Measurements from ENCODE around the gene KIF5A. TPM values are rescaled to one million over a fixed set of nuclear protein-coding genes. Genes with fewer than 3 reads are reported as not detected.

KIF5A gene
- total and polyA plus RNA-seq, 2 of the 4 experiments (the other 2 are of a cell fraction): 0.15 to 0.18 TPM

DNA sequence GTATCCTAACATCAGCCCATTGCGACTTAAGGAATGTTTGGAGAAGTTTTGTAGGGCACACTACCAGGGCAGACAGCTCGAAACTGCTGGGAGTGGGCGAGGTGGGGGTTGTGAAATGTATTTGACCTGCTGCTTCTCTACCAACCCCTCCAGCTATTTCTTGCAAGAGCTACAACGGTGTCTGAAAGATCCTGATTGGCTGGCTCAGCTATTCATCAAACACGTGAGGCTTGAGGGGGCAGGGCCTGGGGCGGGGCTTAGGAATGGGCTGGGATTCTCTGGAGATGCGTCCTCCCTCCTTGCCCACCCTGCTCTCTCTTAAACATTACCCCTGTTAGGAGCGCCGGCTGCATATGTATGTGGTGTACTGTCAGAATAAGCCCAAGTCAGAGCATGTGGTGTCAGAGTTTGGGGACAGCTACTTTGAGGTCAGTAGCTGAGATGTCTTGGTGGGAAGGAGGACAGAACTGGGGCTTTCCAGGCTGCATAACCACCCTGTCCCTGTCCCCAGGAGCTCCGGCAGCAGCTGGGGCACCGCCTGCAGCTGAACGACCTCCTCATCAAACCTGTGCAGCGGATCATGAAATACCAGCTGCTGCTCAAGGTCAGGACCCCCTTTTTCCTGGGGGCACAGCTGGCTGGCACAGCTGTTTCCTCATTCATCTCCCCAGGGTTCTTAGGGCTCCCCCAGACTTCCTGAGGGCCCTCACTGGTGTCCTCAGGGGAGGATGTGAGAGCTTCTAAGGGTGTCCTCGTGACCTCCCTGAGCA is 64.5 kb downstream of the KIF5A start:
- no peaks in the 10 kb centered on the region; the same call in 1 of the 2 replicates for H3K27me3 ChIP-seq (ENCODE audit: control insufficient read depth, insufficient read depth, low read length)

More for the DNA sequence above, 64.5 kb downstream of the KIF5A start:
- H2BK120ac ChIP-seq (ENCODE audit: low read depth, low read length): no peak overlapping the region
- peaks cover 35% of the 10 kb centered on the region for H3K36me3 ChIP-seq (ENCODE audit: control insufficient read depth, insufficient read depth, low read length)
- H4K5ac ChIP-seq (ENCODE audit: low read depth, low read length): no peak overlapping the region
- H2AFZ ChIP-seq (replicated peaks; ENCODE audit: low read length, poor library complexity): no peak overlapping the region
- in situ Hi-C loops (cut with MboI; ENCODE audit: low sequenced_read_pairs): no loop called here
- no peak overlapping the region for H3K9ac ChIP-seq (ENCODE audit: low read depth, low read length)
- H2BK20ac ChIP-seq (ENCODE audit: low read depth, low read length): no peak overlapping the region
- TF ChIP-seq RAD21 (IDR thresholded peaks at IDR 0.05; ENCODE audit: low read length): no peak
- no peak for TF ChIP-seq CHD1 (IDR thresholded peaks at IDR 0.05; ENCODE audit: low read depth, low read length)
- TF ChIP-seq, protein P1, sequence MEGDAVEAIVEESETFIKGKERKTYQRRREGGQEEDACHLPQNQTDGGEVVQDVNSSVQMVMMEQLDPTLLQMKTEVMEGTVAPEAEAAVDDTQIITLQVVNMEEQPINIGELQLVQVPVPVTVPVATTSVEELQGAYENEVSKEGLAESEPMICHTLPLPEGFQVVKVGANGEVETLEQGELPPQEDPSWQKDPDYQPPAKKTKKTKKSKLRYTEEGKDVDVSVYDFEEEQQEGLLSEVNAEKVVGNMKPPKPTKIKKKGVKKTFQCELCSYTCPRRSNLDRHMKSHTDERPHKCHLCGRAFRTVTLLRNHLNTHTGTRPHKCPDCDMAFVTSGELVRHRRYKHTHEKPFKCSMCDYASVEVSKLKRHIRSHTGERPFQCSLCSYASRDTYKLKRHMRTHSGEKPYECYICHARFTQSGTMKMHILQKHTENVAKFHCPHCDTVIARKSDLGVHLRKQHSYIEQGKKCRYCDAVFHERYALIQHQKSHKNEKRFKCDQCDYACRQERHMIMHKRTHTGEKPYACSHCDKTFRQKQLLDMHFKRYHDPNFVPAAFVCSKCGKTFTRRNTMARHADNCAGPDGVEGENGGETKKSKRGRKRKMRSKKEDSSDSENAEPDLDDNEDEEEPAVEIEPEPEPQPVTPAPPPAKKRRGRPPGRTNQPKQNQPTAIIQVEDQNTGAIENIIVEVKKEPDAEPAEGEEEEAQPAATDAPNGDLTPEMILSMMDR (conservative IDR thresholded peaks at IDR 0.05; ENCODE audit: low read depth, low read length): no peak
- no peak for TF ChIP-seq RCOR1 (IDR thresholded peaks at IDR 0.05; ENCODE audit: insufficient replicate concordance, low read length)
- TF ChIP-seq, protein P2, sequence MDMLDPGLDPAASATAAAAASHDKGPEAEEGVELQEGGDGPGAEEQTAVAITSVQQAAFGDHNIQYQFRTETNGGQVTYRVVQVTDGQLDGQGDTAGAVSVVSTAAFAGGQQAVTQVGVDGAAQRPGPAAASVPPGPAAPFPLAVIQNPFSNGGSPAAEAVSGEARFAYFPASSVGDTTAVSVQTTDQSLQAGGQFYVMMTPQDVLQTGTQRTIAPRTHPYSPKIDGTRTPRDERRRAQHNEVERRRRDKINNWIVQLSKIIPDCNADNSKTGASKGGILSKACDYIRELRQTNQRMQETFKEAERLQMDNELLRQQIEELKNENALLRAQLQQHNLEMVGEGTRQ (IDR thresholded peaks at IDR 0.05; ENCODE audit: low read depth, low read length): peak; percentile 72
- no peak for TF ChIP-seq NFE2L2 (IDR thresholded peaks at IDR 0.05; ENCODE audit: low read depth, low read length)
- TF ChIP-seq, protein P3, sequence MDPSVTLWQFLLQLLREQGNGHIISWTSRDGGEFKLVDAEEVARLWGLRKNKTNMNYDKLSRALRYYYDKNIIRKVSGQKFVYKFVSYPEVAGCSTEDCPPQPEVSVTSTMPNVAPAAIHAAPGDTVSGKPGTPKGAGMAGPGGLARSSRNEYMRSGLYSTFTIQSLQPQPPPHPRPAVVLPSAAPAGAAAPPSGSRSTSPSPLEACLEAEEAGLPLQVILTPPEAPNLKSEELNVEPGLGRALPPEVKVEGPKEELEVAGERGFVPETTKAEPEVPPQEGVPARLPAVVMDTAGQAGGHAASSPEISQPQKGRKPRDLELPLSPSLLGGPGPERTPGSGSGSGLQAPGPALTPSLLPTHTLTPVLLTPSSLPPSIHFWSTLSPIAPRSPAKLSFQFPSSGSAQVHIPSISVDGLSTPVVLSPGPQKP (IDR thresholded peaks at IDR 0.05; ENCODE audit: borderline replicate concordance, low read depth, low read length): no peak
- ATAC-seq (ENCODE audit: low read depth) (no peak), DNase-seq (peak; percentile 15)
- H4K91ac ChIP-seq (ENCODE audit: insufficient read depth, low read depth, low read length): no peak overlapping the region
- peaks cover 11% of the 10 kb centered on the region; the same call in 1 of the 2 replicates for H3K9me1 ChIP-seq (ENCODE audit: insufficient read depth, low read length)
- H3K18ac ChIP-seq (ENCODE audit: low read depth, low read length): no peak overlapping the region
- H2AK5ac ChIP-seq (ENCODE audit: low read depth, low read length): no peak overlapping the region
- ChIA-PET CTCF (interaction anchor here (0.8 kb wide), 1 partner anchor 18 kb away, joined by 3 read pairs; the partner anchor contains the start of gene B4GALNT1), POLR2A (ENCODE audit: unreplicated experiment) (no interaction called here)
- intact Hi-C loops (cut with micrococcal nuclease): no loop called here
- 100% methylated on average over 4 of the region's 14 CpGs; no CpG with 5 or more reads in 1 of the 2 experiments for WGBS, 2 experiments (ENCODE audit: extremely low coverage in 2 of 2, insufficient read length in 1 of 2)
- H4K8ac ChIP-seq (ENCODE audit: low read depth in 2 of 2, low read length in 2 of 2): no peak overlapping the region
- no peak overlapping the region for H3K23ac ChIP-seq (ENCODE audit: low read depth, low read length)
- BruUV-seq (replicated peaks): no TSS peak
- no peaks in the 10 kb centered on the region for H4K20me1 ChIP-seq (ENCODE audit: insufficient read depth, low read length)
- peaks cover 0 to 13% of the 10 kb centered on the region in 2 experiments; a peak in 2 of 4 replicates for H3K79me1 ChIP-seq (ENCODE audit: low read depth in 1 of 2, low read length in 2 of 2)
- H3K4me1 ChIP-seq (ENCODE audit: control insufficient read depth, insufficient read depth, low read length): peaks cover 4% of the 10 kb centered on the region
- H3K4ac ChIP-seq (ENCODE audit: low read depth, low read length): no peak overlapping the region
- no peak overlapping the region for H3K27ac ChIP-seq (ENCODE audit: insufficient read depth, low read length)
- no peak overlapping the region for H3K56ac ChIP-seq (ENCODE audit: extremely low read depth, insufficient read depth, low read length)
- dilution Hi-C loops (cut with HindIII; ENCODE audit: low sequenced_read_pairs, unreplicated experiment): no loop called here
- no peak overlapping the region for H3K4me3 ChIP-seq (ENCODE audit: insufficient read depth, low read depth, low read length)
- H3K14ac ChIP-seq (replicated peaks; ENCODE audit: low read depth, low read length): no peak overlapping the region
- H2AK9ac ChIP-seq (replicated peaks; ENCODE audit: low read depth, low read length, poor library complexity): no peak overlapping the region
- no peak overlapping the region for H3K4me2 ChIP-seq (ENCODE audit: low read depth, low read length)
- no peaks in the 10 kb centered on the region for H3K9me3 ChIP-seq (ENCODE audit: control insufficient read depth, insufficient read depth, low read length)
- no peak overlapping the region for H2BK15ac ChIP-seq (ENCODE audit: low read depth, low read length)
- H2BK5ac ChIP-seq (ENCODE audit: low read depth, low read length, poor library complexity, severe bottlenecking): no peak overlapping the region
